Caco-2 (cell line): Measurements from ENCODE around the gene TMEM203. TPM values are rescaled to one million over a fixed set of nuclear protein-coding genes. Genes with fewer than 3 reads are reported as not detected.

Source experiments
- BruUV-seq: library from RNA; stranded (reverse); fragments of 400-500 nt; replicated peaks from 2 replicates; lab custom pipeline; 2021; lab: Mats Ljungman, UMichigan
- CTCF ChIA-PET: fragments of 300-600 bp; sonication (Branson Sonifier 250); formaldehyde crosslinking; loops from one replicate; lab custom pipeline; 2022; ENCODE audit warnings: antibody characterized with exemption; lab: Charles Lee
- POLR2A ChIA-PET: fragments of 300-600 bp; sonication (Branson Sonifier 250); formaldehyde crosslinking; loops from one replicate; lab custom pipeline; 2022; ENCODE audit warnings: antibody characterized with exemption; lab: Charles Lee
- DNase-seq, 2 experiments: peaks; one replicate each; pipeline versions ENCODE4 v3.0.0 to v3.0.0-alpha.2; 2020 to 2022
- H3K27me3 ChIP-seq: replicated peaks from 2 replicates; pipeline ENCODE4 v1.6.0; 2011; ENCODE audit warnings: low read length; ENCODE audit not compliant: control insufficient read depth, insufficient read depth
- H3K36me3 ChIP-seq: 2 replicates; pipeline ENCODE4 v1.5.1; 2011; ENCODE audit warnings: low read length; ENCODE audit not compliant: control insufficient read depth, insufficient read depth
- H3K4me1 ChIP-seq: fragments of 250-450 bp; sonication (Bioruptor Pico); 2 replicates; pipeline ENCODE4 v1.5.1; 2020; ENCODE audit warnings: mild to moderate bottlenecking
- H3K4me3 ChIP-seq: 2 replicates; pipeline ENCODE4 v1.5.1; 2011; ENCODE audit warnings: low read depth, mild to moderate bottlenecking, control low read depth, low read length
- H3K9me3 ChIP-seq: fragments of 250-450 bp; sonication (Bioruptor Pico); 2 replicates; pipeline ENCODE4 v1.5.1; 2020; ENCODE audit warnings: mild to moderate bottlenecking, moderate library complexity
- H3K27ac Mint-ChIP-seq: one replicate; pipeline ENCODE4 v1.8.0; 2022; ENCODE audit warnings: mixed read lengths; ENCODE audit not compliant: unreplicated experiment
- H3K27me3 Mint-ChIP-seq: one replicate; pipeline ENCODE4 v1.8.0; 2022; ENCODE audit warnings: mixed read lengths; ENCODE audit not compliant: insufficient read depth, unreplicated experiment
- H3K36me3 Mint-ChIP-seq: one replicate; pipeline ENCODE4 v1.8.0; 2022; ENCODE audit warnings: mild to moderate bottlenecking, mixed read lengths; ENCODE audit not compliant: insufficient read depth, unreplicated experiment
- H3K4me1 Mint-ChIP-seq: one replicate; pipeline ENCODE4 v1.8.0; 2022; ENCODE audit warnings: low read depth, mixed read lengths; ENCODE audit not compliant: unreplicated experiment
- H3K4me3 Mint-ChIP-seq: one replicate; pipeline ENCODE4 v1.8.0; 2022; ENCODE audit warnings: mild to moderate bottlenecking, moderate library complexity, mixed read lengths; ENCODE audit not compliant: unreplicated experiment
- H3K9me3 Mint-ChIP-seq: one replicate; pipeline ENCODE4 v1.8.0; 2022; ENCODE audit warnings: mixed read lengths; ENCODE audit not compliant: unreplicated experiment
- CTCF ChIP-seq, 2 experiments: fragments of 200-600 bp in 1 of 2; IDR thresholded peaks; 1 replicate in 1 of 2; 2 replicates in 1 of 2; pipeline versions ENCODE4 v1.5.1 to v1.8.0; 2011 to 2022; ENCODE audit warnings: antibody characterized with exemption in 1 of 2, control low read depth in 1 of 2, inconsistent platforms in 1 of 2, low read depth in 1 of 2, low read length in 1 of 2, mild to moderate bottlenecking in 1 of 2, moderate library complexity in 1 of 2; ENCODE audit not compliant: insufficient read depth in 1 of 2, severe bottlenecking in 1 of 2, unreplicated experiment in 1 of 2
- intact Hi-C: fragments of 100-400 bp; cut with micrococcal nuclease; formaldehyde crosslinking; loops from one replicate; pipeline ENCODE4 v1.10.0; 2022; ENCODE audit not compliant: unreplicated experiment
- total RNA-seq: library from RNA; stranded (reverse); gene quantifications from 2 replicates; pipeline ENCODE4 v1.2.3, GENCODE V29; 2022

The TMEM203 gene
- total RNA-seq, 1 experiment from 2014 or later, result 38.4 TPM

- H3K4me3 Mint-ChIP-seq, result no peak overlapping the region
- no peaks in the 10 kb centered on the region for H3K36me3 Mint-ChIP-seq
- POLR2A ChIA-PET, result no interaction called here
- TF ChIP-seq CTCF (IDR thresholded peaks at IDR 0.05; ENCODE audit: insufficient read depth in 1 of 2, low read depth in 1 of 2, low read length in 1 of 2, severe bottlenecking in 1 of 2, unreplicated experiment in 1 of 2), result no peak
- no TSS peak for BruUV-seq
- Histone ChIP-seq H3K4me3 (no peak overlapping the region), H3K27me3 (no peaks in the 10 kb centered on the region; the same call in none of the 2 replicates), H3K36me3 (no peaks in the 10 kb centered on the region), H3K9me3 (no peaks in the 10 kb centered on the region), H3K4me1 (no peaks in the 10 kb centered on the region)
- intact Hi-C loops, result no loop called here
- no peaks in the 10 kb centered on the region for H3K4me1 Mint-ChIP-seq
- no peak for DNase-seq
- H3K27ac Mint-ChIP-seq, result no peak overlapping the region
- no peaks in the 10 kb centered on the region for H3K9me3 Mint-ChIP-seq
- H3K27me3 Mint-ChIP-seq, result peaks cover 12% of the 10 kb centered on the region
- CTCF ChIA-PET, result no interaction called here
Measured at GRCh38 chr9:137158625-137159024, 46.8 kb downstream of the TMEM203 start.

GRCh38 chr9:137157618-137158415 lies 47.6 kb downstream of the TMEM203 start:
- intact Hi-C loops, result no loop called here
- Histone ChIP-seq H3K9me3 (no peaks in the 10 kb centered on the region), H3K27me3 (no peaks in the 10 kb centered on the region; the same call in none of the 2 replicates), H3K36me3 (no peaks in the 10 kb centered on the region), H3K4me1 (no peaks in the 10 kb centered on the region), H3K4me3 (no peak overlapping the region)
- no peak for TF ChIP-seq CTCF (IDR thresholded peaks at IDR 0.05; ENCODE audit: insufficient read depth in 1 of 2, low read depth in 1 of 2, low read length in 1 of 2, severe bottlenecking in 1 of 2, unreplicated experiment in 1 of 2)
- ChIA-PET CTCF (interaction anchor here (0.7 kb wide), 1 partner anchor 166 kb away, joined by 3 read pairs; no protein-coding TSS in a partner anchor), POLR2A (no interaction called here)
- peaks cover 11% of the 10 kb centered on the region for H3K27me3 Mint-ChIP-seq
- H3K36me3 Mint-ChIP-seq, result no peaks in the 10 kb centered on the region
- no peaks in the 10 kb centered on the region for H3K4me1 Mint-ChIP-seq
- H3K27ac Mint-ChIP-seq, result no peak overlapping the region
- no peak for DNase-seq
- BruUV-seq, result no TSS peak
- H3K4me3 Mint-ChIP-seq, result no peak overlapping the region
- no peaks in the 10 kb centered on the region for H3K9me3 Mint-ChIP-seq

- no peak for TF ChIP-seq CTCF (IDR thresholded peaks at IDR 0.05; ENCODE audit: insufficient read depth in 1 of 2, low read depth in 1 of 2, low read length in 1 of 2, severe bottlenecking in 1 of 2, unreplicated experiment in 1 of 2)
- H3K27me3 Mint-ChIP-seq, result peaks cover 8% of the 10 kb centered on the region
- DNase-seq, result no peak
- ChIA-PET POLR2A (no interaction called here), CTCF (no interaction called here)
- Histone ChIP-seq H3K36me3 (no peaks in the 10 kb centered on the region), H3K4me1 (no peaks in the 10 kb centered on the region), H3K4me3 (no peak overlapping the region), H3K9me3 (no peaks in the 10 kb centered on the region), H3K27me3 (no peaks in the 10 kb centered on the region; the same call in none of the 2 replicates)
- BruUV-seq, result no TSS peak
- no peak overlapping the region for H3K4me3 Mint-ChIP-seq
- H3K27ac Mint-ChIP-seq, result no peak overlapping the region
- H3K4me1 Mint-ChIP-seq, result no peaks in the 10 kb centered on the region
- intact Hi-C loops, result no loop called here
- H3K36me3 Mint-ChIP-seq, result no peaks in the 10 kb centered on the region
- no peaks in the 10 kb centered on the region for H3K9me3 Mint-ChIP-seq
Measured at GRCh38 chr9:137156567-137157375, 48.7 kb downstream of the TMEM203 start.
